Stimulated activated CD8-positive, alpha-beta memory T cell treated with anti-CD3 and anti-CD28 coated beads, Interleukin-15, amount 100 ng/mL, for 1 hour (primary cell): ENCODE data around the gene DOLPP1.
A peak's percentile ranks its signal among the peaks of the same experiment; 100 is the strongest.
"Not testable (repeated sequence)": the region's sequence is repeated elsewhere in the genome, so short reads cannot be mapped to it uniquely, and the experiment has no call there.

Source experiments
- DNase-seq: peaks from one replicate; pipeline ENCODE4 v3.0.0-alpha.2; 2020; ENCODE audit warnings: low read depth

Gene DOLPP1, protein sequence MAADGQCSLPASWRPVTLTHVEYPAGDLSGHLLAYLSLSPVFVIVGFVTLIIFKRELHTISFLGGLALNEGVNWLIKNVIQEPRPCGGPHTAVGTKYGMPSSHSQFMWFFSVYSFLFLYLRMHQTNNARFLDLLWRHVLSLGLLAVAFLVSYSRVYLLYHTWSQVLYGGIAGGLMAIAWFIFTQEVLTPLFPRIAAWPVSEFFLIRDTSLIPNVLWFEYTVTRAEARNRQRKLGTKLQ

GRCh38 chr9:129080601-129081387 is at the start of gene DOLPP1:
DOLPP1 (plus strand) TSS chr9:129081111; CDS start chr9:129081132, 21 bp downstream.
- peak; percentile 92 for DNase-seq

- no peak for DNase-seq
Measured at GRCh38 chr9:129031514-129031913, 49.4 kb upstream of the DOLPP1 start.

DNA sequence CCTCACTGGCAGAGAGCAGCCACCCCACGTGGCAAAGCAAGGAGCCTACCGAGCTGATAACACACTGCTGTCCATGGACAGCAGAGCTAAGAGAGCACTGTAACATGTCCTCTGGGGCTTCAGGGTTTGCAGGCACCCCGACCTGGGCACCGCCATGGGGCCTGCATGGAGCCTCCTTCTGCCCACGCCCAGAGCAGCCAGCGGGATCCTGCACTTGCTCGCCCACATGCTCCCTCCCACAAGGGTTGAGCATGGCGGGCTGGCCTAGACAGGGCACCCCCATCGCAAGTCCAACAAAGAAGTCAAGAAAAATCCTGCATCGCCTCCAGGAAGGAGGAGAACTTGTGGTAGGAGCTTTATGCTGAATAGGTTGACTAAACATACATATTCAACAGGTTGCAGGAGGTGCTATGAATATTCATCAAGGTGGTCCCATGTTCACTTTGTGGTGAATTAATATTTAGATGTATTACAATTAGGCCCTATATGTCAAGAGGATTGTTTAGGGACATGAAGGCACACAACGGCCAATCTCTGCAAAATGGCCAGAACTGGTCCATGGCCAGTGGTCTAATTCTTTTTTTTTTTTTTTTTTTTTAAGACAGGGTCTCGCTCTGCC is 48.3 kb upstream of the DOLPP1 start:
- DNase-seq: no peak

- no peak for DNase-seq
Measured at GRCh38 chr9:129033216-129033615, 47.7 kb upstream of the DOLPP1 start.

GRCh38 chr9:129035838-129036237 is 45.1 kb upstream of the DOLPP1 start:
- DNase-seq: not testable (repeated sequence)

DNA sequence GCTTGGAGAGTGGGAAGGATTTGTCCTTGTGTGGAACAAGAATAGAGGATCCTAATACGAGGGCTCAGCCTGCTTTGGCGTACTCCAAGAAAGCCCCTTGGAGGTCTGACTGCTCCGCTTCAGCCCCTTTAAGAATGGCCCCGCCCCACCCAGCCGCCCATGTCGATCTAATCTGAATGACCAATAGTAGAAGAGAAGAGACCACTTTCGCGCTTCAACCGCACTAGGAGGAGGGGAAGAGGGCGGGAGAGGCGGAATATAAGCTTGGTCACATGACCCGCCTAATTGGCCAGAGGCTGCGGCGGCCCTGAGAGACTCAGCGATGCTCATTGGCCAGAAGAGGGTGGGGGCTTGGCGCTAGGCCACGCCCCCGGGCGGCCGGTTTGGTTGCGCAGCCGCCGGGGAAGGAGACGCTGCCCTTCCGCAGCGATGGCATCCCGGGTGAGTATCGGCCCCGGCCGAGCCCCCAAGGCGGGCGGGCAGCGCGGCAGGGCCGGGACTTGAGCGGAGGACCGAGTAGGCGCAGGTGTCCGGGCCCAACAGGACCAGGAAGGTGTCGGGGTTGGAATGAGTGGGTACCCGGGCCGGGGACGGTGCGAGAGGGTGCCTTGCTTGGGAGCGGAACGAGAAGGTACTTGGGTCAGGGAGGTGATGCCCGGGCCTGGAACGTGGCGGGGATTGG is 44.5 kb upstream of the DOLPP1 start, which contains the start of gene MIGA2:
Gene MIGA2 (plus strand): TSS at position 386 of the 682 bp plus-strand sequence. CDS start 3,969 bp downstream, outside the sequence.
- peak; percentile 86 for DNase-seq

GRCh38 chr9:129036923-129037766 is 43.8 kb upstream of the DOLPP1 start:
- no peak for DNase-seq

DNA sequence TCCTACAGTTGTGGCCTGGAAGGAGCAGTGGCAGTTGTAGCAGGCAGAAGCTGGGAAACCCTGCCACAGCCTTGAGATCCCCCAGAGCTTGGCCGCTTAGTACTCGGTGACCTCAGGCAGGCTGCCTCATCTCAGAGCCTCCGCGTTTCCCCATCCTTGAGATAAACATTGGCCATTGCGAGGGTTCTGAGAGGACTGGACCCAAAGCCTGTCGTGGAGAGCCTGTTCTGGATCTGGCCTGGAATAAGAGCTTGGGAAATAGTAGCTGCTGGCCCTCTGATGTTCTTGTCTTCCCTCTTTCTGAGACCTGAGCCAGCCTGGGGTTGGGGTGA is 43.2 kb upstream of the DOLPP1 start:
- no peak for DNase-seq

GRCh38 chr9:129038109-129038852 is 42.6 kb upstream of the DOLPP1 start:
- no peak for DNase-seq

DNA sequence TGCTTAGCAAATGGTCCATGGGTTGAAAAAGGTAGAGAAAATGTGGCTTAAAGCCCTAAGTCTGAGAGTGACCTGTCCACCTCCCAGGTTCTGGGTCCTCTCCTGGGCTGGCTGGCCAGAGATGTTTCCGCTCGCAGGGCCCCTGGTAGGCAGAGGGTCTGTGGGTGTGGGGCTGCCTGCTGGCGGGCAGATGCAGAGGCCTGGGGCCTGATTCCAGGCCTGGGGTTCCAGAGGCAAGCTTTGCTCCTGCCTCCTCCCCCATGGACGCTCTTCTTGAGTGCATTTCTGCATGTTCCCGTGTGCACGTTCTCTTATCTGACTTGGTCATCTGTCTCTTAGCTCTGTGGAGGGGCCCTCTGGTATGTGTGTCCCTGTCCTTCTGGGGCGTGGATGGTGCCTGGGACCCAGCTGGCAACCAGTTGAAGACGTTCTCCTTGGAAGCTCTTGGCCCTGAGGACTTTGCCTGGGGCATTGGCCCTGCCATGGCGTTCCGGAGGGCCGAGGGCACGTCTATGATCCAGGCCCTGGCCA is 40.7 kb upstream of the DOLPP1 start:
- DNase-seq: no peak

DNA sequence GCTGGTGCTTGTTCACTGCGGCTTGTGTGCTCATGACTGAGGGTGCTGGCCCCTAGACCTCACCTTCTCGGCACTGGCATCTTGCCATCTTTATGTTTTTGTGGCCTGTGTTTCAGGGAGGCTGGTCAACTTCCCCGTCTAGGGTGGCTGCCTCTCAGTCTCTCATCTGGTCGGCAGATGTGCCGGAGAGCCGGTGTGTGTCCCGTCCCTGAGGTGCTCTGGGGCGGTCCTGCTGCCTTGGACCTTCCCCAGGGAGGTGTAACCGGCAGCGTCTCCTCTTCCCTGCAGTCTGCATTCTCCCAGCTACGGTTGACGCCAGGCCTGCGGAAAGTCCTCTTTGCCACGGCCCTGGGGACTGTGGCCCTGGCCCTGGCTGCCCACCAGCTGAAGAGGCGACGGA is 38.9 kb upstream of the DOLPP1 start:
- DNase-seq: no peak

DNA sequence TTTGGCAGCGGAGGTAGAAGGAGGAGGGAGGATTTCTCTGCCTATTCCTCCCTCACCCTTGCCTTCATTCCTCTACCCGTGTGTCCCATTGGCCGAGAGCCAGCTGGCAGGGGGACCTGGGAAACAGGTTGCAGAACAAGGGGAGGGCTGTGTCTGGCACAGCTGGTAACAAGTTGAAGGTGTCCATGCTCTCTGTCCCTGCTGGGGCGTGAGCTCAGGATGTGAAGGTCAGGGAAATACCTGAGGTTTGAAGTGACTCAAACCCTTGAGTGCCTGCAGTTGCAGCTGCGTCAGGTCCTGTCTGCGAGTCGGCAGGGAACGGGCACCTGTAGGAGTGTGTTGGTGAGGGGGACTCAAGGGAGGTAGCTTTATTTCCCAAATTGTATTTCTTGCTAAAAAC is 28.3 kb upstream of the DOLPP1 start:
- no peak for DNase-seq

- DNase-seq: no peak
Measured at GRCh38 chr9:129053020-129053419, 27.9 kb upstream of the DOLPP1 start.

DNA sequence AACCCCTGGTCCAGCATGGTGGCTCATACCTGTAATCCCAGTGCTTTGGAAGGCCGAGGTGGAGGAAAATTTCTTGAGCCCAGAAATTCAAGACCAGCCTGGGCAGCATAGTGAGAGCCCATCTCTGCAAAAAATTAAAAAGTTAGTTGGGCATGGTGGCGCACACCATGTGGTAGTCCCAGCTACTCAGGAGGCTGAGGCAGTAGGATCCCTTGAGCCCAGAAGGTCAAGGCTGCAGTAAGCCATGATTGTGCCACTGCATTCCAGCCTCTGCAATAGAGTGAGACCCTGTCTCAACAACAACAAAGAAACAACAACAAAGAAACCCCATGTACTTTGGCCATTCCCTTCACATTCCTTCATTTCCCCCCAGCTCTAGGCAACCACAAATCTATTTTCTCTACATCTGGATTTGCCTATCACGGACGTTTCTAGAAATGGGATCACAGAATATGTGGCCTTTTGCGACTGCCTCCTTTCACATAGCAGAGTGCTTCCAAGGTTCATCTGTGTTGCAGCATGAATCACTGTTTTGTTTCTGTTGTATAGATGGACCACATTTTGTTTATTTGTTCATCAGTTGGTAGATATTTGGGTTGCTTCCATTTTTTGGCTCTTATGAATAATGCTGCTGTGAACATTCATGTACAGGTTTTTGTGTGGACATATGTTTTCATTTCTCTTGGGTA is 26.6 kb upstream of the DOLPP1 start:
- no peak for DNase-seq

- DNase-seq: no peak
Measured at GRCh38 chr9:129058965-129059795, 21.7 kb upstream of the DOLPP1 start.

- no peak for DNase-seq
Measured at GRCh38 chr9:129059796-129060785, 20.8 kb upstream of the DOLPP1 start.

GRCh38 chr9:129060991-129061390 is 19.9 kb upstream of the DOLPP1 start:
- no peak for DNase-seq

DNA sequence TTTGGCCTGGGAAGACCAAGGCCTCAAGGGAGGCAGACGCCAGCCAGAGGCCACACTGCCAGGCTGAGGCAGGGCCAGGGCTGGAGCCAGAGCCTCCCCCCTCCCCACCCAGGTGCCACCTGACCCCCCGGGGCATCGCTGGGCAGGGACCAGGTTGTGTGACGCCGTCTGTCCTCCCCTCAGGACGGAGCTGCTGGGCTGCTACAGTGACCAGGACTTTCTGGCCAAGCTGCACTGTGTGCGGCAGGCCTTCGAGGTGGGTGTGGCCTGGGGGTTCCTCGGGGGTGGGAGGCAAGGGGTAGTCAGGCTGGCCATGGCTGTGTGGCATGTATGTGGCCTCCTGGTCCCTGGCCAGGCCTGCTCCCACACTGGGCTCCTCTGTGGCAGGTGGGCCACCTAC is 17.9 kb upstream of the DOLPP1 start:
- DNase-seq: no peak
